HG03280 (cell line): Measurements from ENCODE around the gene TUBAL3.
"Not testable (repeated sequence)": the region's sequence is repeated elsewhere in the genome, so short reads cannot be mapped to it uniquely, and the experiment has no call there.

Experiments
- ATAC-seq: cut with Tn5 transposase; IDR thresholded peaks from one replicate; pipeline ENCODE4 v1.9.1; 2021; ENCODE audit warnings: mild to moderate bottlenecking, moderate library complexity; ENCODE audit not compliant: unreplicated experiment

The TUBAL3 gene

GRCh38 chr10:5381187-5381586 lies 23.4 kb downstream of the TUBAL3 start:
- no peak for ATAC-seq

GRCh38 chr10:5380395-5380794 lies 24.2 kb downstream of the TUBAL3 start:
- not testable (repeated sequence) for ATAC-seq

GRCh38 chr10:5379202-5379601 lies 25.4 kb downstream of the TUBAL3 start:
- ATAC-seq = not testable (repeated sequence)

- ATAC-seq = no peak
Measured at GRCh38 chr10:5376450-5376849, 28.2 kb downstream of the TUBAL3 start.

- ATAC-seq = no peak
Measured at GRCh38 chr10:5373891-5374611, 30.6 kb downstream of the TUBAL3 start.

GRCh38 chr10:5373307-5373706 lies 31.3 kb downstream of the TUBAL3 start:
- no peak for ATAC-seq

- ATAC-seq = no peak
Measured at GRCh38 chr10:5370493-5371352, 33.9 kb downstream of the TUBAL3 start.

- no peak for ATAC-seq
Measured at GRCh38 chr10:5369362-5370158, 35.1 kb downstream of the TUBAL3 start.

- no peak for ATAC-seq
Measured at GRCh38 chr10:5365928-5366327, 38.7 kb downstream of the TUBAL3 start.

- no peak for ATAC-seq
Measured at GRCh38 chr10:5364890-5365338, 39.7 kb downstream of the TUBAL3 start, which contains the start of gene UCN3. Gene UCN3, plus strand, starts transcription at chr10:5364966. Its CDS starts 8,755 bp downstream, at chr10:5373721.

- ATAC-seq = no peak
Measured at GRCh38 chr10:5364374-5364773, 40.3 kb downstream of the TUBAL3 start.

GRCh38 chr10:5362873-5363272 lies 41.8 kb downstream of the TUBAL3 start:
- no peak for ATAC-seq

- ATAC-seq = no peak
Measured at GRCh38 chr10:5361966-5362365, 42.7 kb downstream of the TUBAL3 start.

- ATAC-seq = no peak
Measured at GRCh38 chr10:5360318-5360915, 44.2 kb downstream of the TUBAL3 start.

GRCh38 chr10:5356302-5356763 lies 48.3 kb downstream of the TUBAL3 start:
- no peak for ATAC-seq

GRCh38 chr10:5355594-5356301 lies 48.9 kb downstream of the TUBAL3 start:
- ATAC-seq = no peak

GRCh38 chr10:5354068-5354467 lies 50.6 kb downstream of the TUBAL3 start:
- ATAC-seq = no peak

- ATAC-seq = no peak
Measured at GRCh38 chr10:5349362-5349761, 55.3 kb downstream of the TUBAL3 start.

GRCh38 chr10:5346881-5347280 lies 57.7 kb downstream of the TUBAL3 start:
- no peak for ATAC-seq

GRCh38 chr10:5344746-5345145 lies 59.9 kb downstream of the TUBAL3 start:
- no peak for ATAC-seq
